Thyroid gland (tissue), 4 donors: ENCODE results near the gene LRRC42. TPM values are rescaled to one million over a fixed set of nuclear protein-coding genes. Genes with fewer than 3 reads are reported as not detected.

Experiments used
- DNase-seq, 2 donors: peaks; one replicate each; pipeline ENCODE4 v3.0.0-alpha.2; 2019
- H3K27ac ChIP-seq, 3 donors: fragments of 200-600 bp; sonication (generic); 1 replicate in 2 of 3; 2 replicates in 1 of 3; pipeline ENCODE4 v1.5.1; 2016 to 2019; ENCODE audit warnings: mild to moderate bottlenecking in 1 of 3, moderate library complexity in 1 of 3
- H3K27me3 ChIP-seq: fragments of 200-600 bp; sonication (generic); one replicate; pipeline ENCODE4 v1.5.1; 2019
- H3K36me3 ChIP-seq, 2 donors: fragments of 200-600 bp; sonication (generic); one replicate each; pipeline ENCODE4 v1.5.1; 2016 to 2019
- H3K4me1 ChIP-seq, 2 donors: fragments of 200-600 bp; sonication (generic); one replicate each; pipeline ENCODE4 v1.5.1; 2017 to 2019
- H3K4me3 ChIP-seq, 3 donors: fragments of 200-600 bp; sonication (generic); replicated peaks in 1 of 3; 1 replicate in 2 of 3; 2 replicates in 1 of 3; pipeline ENCODE4 v1.5.1; 2016; ENCODE audit warnings: mild to moderate bottlenecking in 1 of 3
- H3K9me3 ChIP-seq: fragments of 200-600 bp; sonication (generic); one replicate; pipeline ENCODE4 v1.5.1; 2017
- CTCF ChIP-seq, 6 experiments: fragments of 200-600 bp in 3 of 6; fragments of 450-650 bp in 3 of 6; sonication (generic) in 3 of 6; IDR thresholded peaks; one replicate each; pipeline ENCODE4 v1.5.1; 2016 to 2019; ENCODE audit warnings: antibody characterized with exemption in 6 of 6, mild to moderate bottlenecking in 2 of 6, inconsistent platforms in 1 of 6, moderate library complexity in 1 of 6
- POLR2A ChIP-seq, 2 donors: fragments of 450-650 bp; IDR thresholded peaks; one replicate each; pipeline ENCODE4 v1.6.1; 2017; ENCODE audit warnings: antibody characterized with exemption in 2 of 2, mild to moderate bottlenecking in 2 of 2, moderate library complexity in 1 of 2
- whole genome bisulfite sequencing, 2 donors: methylation state at CpG; one replicate each; pipeline ENCODE4 v1.1.5; 2017; 5-methylcytosine and 5-hydroxymethylcytosine counted together
- intact Hi-C: fragments of 100-400 bp; cut with DNase I; formaldehyde crosslinking; loops from one replicate; pipeline ENCODE4 v1.15.1; 2023
- total RNA-seq, 4 donors: library from RNA; depleted of rRNA; stranded (reverse); fragments of >200 nt; gene quantifications; one replicate each; pipeline ENCODE4 v1.2.3, GENCODE V29; 2016

Gene LRRC42
- total RNA-seq, 4 donors from 2014 or later = 28.7 to 39.4 (median 33.7) TPM

- TF ChIP-seq CTCF (IDR thresholded peaks at IDR 0.05) (no peak), POLR2A (IDR thresholded peaks at IDR 0.05) (no peak)
- DNase-seq = no peak
- intact Hi-C loops = no loop called here
- WGBS, 2 donors = 97 to 100% methylated on average over 1 of the region's 1 CpG
- Histone ChIP-seq H3K4me1 (no peaks in the 10 kb centered on the region), H3K27me3 (no peaks in the 10 kb centered on the region), H3K4me3 (no peak overlapping the region), H3K9me3 (no peaks in the 10 kb centered on the region), H3K36me3 (no peaks in the 10 kb centered on the region), H3K27ac (no peak overlapping the region)
Observed at GRCh38 chr1:53995683-53996082, 49.5 kb downstream of the LRRC42 start.

- Histone ChIP-seq H3K4me3 (no peak overlapping the region), H3K4me1 (peaks cover 0 to 10% of the 10 kb centered on the region in 2 donors), H3K9me3 (no peaks in the 10 kb centered on the region), H3K27ac (no peak overlapping the region), H3K27me3 (no peaks in the 10 kb centered on the region), H3K36me3 (no peaks in the 10 kb centered on the region)
- TF ChIP-seq CTCF (IDR thresholded peaks at IDR 0.05) (no peak), POLR2A (IDR thresholded peaks at IDR 0.05) (no peak)
- intact Hi-C loops = no loop called here
- no peak for DNase-seq
- WGBS, 2 donors = 95 to 97% methylated on average over 1 of the region's 1 CpG
Observed at GRCh38 chr1:53998223-53998622, 52.1 kb downstream of the LRRC42 start.

GRCh38 chr1:53999920-54000319, 53.8 kb downstream of the LRRC42 start:
- H3K9me3 ChIP-seq = no peaks in the 10 kb centered on the region
- intact Hi-C loops = no loop called here
- no peak for TF ChIP-seq POLR2A (IDR thresholded peaks at IDR 0.05)
- TF ChIP-seq CTCF (IDR thresholded peaks at IDR 0.05) = no peak
- DNase-seq = no peak
- H3K27me3 ChIP-seq = no peaks in the 10 kb centered on the region
- H3K4me1 ChIP-seq = peaks cover 0 to 10% of the 10 kb centered on the region in 2 donors
- H3K27ac ChIP-seq = no peak overlapping the region
- no peak overlapping the region for H3K4me3 ChIP-seq
- H3K36me3 ChIP-seq = no peaks in the 10 kb centered on the region

- Histone ChIP-seq H3K27me3 (no peaks in the 10 kb centered on the region), H3K36me3 (no peaks in the 10 kb centered on the region), H3K4me3 (no peak overlapping the region), H3K9me3 (no peaks in the 10 kb centered on the region), H3K4me1 (peaks cover 0 to 10% of the 10 kb centered on the region in 2 donors), H3K27ac (no peak overlapping the region)
- DNase-seq = peak; percentile 47 to 65
- 21 to 27% methylated on average over 3 of the region's 3 CpGs for WGBS, 2 donors
- intact Hi-C loops = no loop called here
- TF ChIP-seq CTCF (IDR thresholded peaks at IDR 0.05) (no peak), POLR2A (IDR thresholded peaks at IDR 0.05) (no peak)
Observed at GRCh38 chr1:54001591-54001990, 55.4 kb downstream of the LRRC42 start.

- Histone ChIP-seq H3K4me3 (no peak overlapping the region), H3K9me3 (no peaks in the 10 kb centered on the region), H3K27me3 (no peaks in the 10 kb centered on the region), H3K27ac (no peak overlapping the region), H3K36me3 (no peaks in the 10 kb centered on the region), H3K4me1 (peaks cover 0 to 10% of the 10 kb centered on the region in 2 donors)
- TF ChIP-seq POLR2A (IDR thresholded peaks at IDR 0.05) = no peak
- no peak for TF ChIP-seq CTCF (IDR thresholded peaks at IDR 0.05)
- intact Hi-C loops = no loop called here
- no peak for DNase-seq
- WGBS, 2 donors = 57 to 77% methylated on average over 9 of the region's 9 CpGs
Observed at GRCh38 chr1:54002544-54003248, 56.5 kb downstream of the LRRC42 start.
